NAMALWA (cell line): ENCODE data around the gene CTU2.

ENCODE experiments used
- DNase-seq: peaks from one replicate; pipeline ENCODE4 v3.0.0-alpha.2; 2015; ENCODE audit warnings: low spot score

Gene CTU2

GRCh38 chr16:88697116-88697830 lies 9.0 kb upstream of the CTU2 start:
- DNase-seq, result no peak

GRCh38 chr16:88697831-88698615 lies 8.3 kb upstream of the CTU2 start:
- DNase-seq, result no peak

- no peak for DNase-seq
These were observed 7.7 kb upstream of the CTU2 start for GRCh38 chr16:88698646-88699045.

GRCh38 chr16:88699180-88699579 lies 7.1 kb upstream of the CTU2 start:
- no peak for DNase-seq

GRCh38 chr16:88700322-88700635 lies 6.0 kb upstream of the CTU2 start:
- no peak for DNase-seq

- peak; percentile 80 for DNase-seq
These were observed 5.4 kb upstream of the CTU2 start for GRCh38 chr16:88700636-88701482.

- no peak for DNase-seq
These were observed 4.5 kb upstream of the CTU2 start for GRCh38 chr16:88701581-88702370.

GRCh38 chr16:88702371-88703210 lies 3.7 kb upstream of the CTU2 start:
- DNase-seq, result no peak

GRCh38 chr16:88703486-88704309 lies 2.6 kb upstream of the CTU2 start:
- DNase-seq, result peak; percentile 38

GRCh38 chr16:88705076-88705684 lies 1.1 kb upstream of the CTU2 start:
- DNase-seq, result peak; percentile 54

GRCh38 chr16:88705801-88706228 lies 488 bp upstream of the CTU2 start:
- DNase-seq, result peak; percentile 42

- DNase-seq, result peak; percentile 55
These were observed 893 bp downstream of the CTU2 start for GRCh38 chr16:88706965-88707826.

- DNase-seq, result no peak
These were observed 4.3 kb downstream of the CTU2 start for GRCh38 chr16:88710556-88710955.

- no peak for DNase-seq
These were observed 5.5 kb downstream of the CTU2 start for GRCh38 chr16:88711750-88712340.

- no peak for DNase-seq
These were observed 6.2 kb downstream of the CTU2 start for GRCh38 chr16:88712362-88712979.

- DNase-seq, result no peak
These were observed 6.8 kb downstream of the CTU2 start for GRCh38 chr16:88713054-88713453.

GRCh38 chr16:88713568-88714419 lies 7.5 kb downstream of the CTU2 start:
- DNase-seq, result no peak
